ENCODE results near the gene TALDO1. TPM values are rescaled to one million over a fixed set of nuclear protein-coding genes. Genes with fewer than 3 reads are reported as not detected.
A peak's percentile ranks its signal among the peaks of the same experiment; 100 is the strongest.

The TALDO1 gene
- polyA plus RNA-seq, 6 donors from 2014 or later, result 156 to 201 (median 164) TPM

GRCh38 chr11:793556-793955, 46.3 kb downstream of the TALDO1 start:
- Mint-ChIP-seq H3K27ac (peak overlapping the region in 1 of 6 donors; percentile 47), H3K9me3 (no peaks in the 10 kb centered on the region), H3K4me3 (peak overlapping the region in 6 of 8 donors; percentile 29 to 64 (median 57)), H3K36me3 (no peaks in the 10 kb centered on the region), H3K27me3 (no peaks in the 10 kb centered on the region), H3K4me1 (peaks cover 8 to 17% (median 13%) of the 10 kb centered on the region in 3 donors)
- ATAC-seq (ENCODE audit: low read depth in 2 of 2) (no peak), DNase-seq (no peak)

- ATAC-seq (ENCODE audit: low read depth in 2 of 2) (no peak), DNase-seq (no peak)
- Mint-ChIP-seq H3K9me3 (no peaks in the 10 kb centered on the region), H3K4me1 (peaks cover 8 to 17% (median 13%) of the 10 kb centered on the region in 3 donors), H3K27ac (peak overlapping the region in 1 of 6 donors; percentile 47), H3K27me3 (no peaks in the 10 kb centered on the region), H3K4me3 (peak overlapping the region in 6 of 8 donors; percentile 5 to 70 (median 57)), H3K36me3 (no peaks in the 10 kb centered on the region)
Measured at GRCh38 chr11:794013-794765, 46.9 kb downstream of the TALDO1 start.

- Mint-ChIP-seq H3K4me1 (peaks cover 8 to 17% (median 13%) of the 10 kb centered on the region in 3 donors), H3K4me3 (peak overlapping the region; percentile 15 to 98 (median 96)), H3K27me3 (no peaks in the 10 kb centered on the region), H3K9me3 (no peaks in the 10 kb centered on the region), H3K36me3 (no peaks in the 10 kb centered on the region), H3K27ac (peak overlapping the region in 1 of 6 donors; percentile 30)
- no peak for ATAC-seq (ENCODE audit: low read depth in 2 of 2)
- no peak for DNase-seq
Measured at GRCh38 chr11:794766-795633, 47.7 kb downstream of the TALDO1 start.

- H3K4me3 Mint-ChIP-seq, result peak overlapping the region; percentile 86 to 98 (median 96)
- no peaks in the 10 kb centered on the region for H3K27me3 Mint-ChIP-seq
- DNase-seq (peak; percentile 76), ATAC-seq (ENCODE audit: low read depth in 2 of 2) (peak; percentile 46 to 52)
- no peaks in the 10 kb centered on the region for H3K9me3 Mint-ChIP-seq
- peaks cover 8 to 17% (median 13%) of the 10 kb centered on the region in 3 donors for H3K4me1 Mint-ChIP-seq
- peak overlapping the region; percentile 76 to 98 (median 94) for H3K27ac Mint-ChIP-seq
- H3K36me3 Mint-ChIP-seq, result no peaks in the 10 kb centered on the region
Measured at GRCh38 chr11:795634-796564, 48.6 kb downstream of the TALDO1 start.

- H3K9me3 Mint-ChIP-seq, result no peaks in the 10 kb centered on the region
- peak overlapping the region; percentile 84 to 98 (median 94) for H3K27ac Mint-ChIP-seq
- H3K36me3 Mint-ChIP-seq, result no peaks in the 10 kb centered on the region
- DNase-seq, result no peak
- peak overlapping the region; percentile 86 to 98 (median 96) for H3K4me3 Mint-ChIP-seq
- H3K27me3 Mint-ChIP-seq, result no peaks in the 10 kb centered on the region
- peaks cover 8 to 17% (median 13%) of the 10 kb centered on the region in 3 donors for H3K4me1 Mint-ChIP-seq
- ATAC-seq (ENCODE audit: low read depth in 2 of 2), result no peak
Measured at GRCh38 chr11:796565-797295, 49.5 kb downstream of the TALDO1 start.

- Mint-ChIP-seq H3K4me3 (peak overlapping the region; percentile 86 to 98 (median 96)), H3K36me3 (no peaks in the 10 kb centered on the region), H3K4me1 (peaks cover 8 to 17% (median 13%) of the 10 kb centered on the region in 3 donors), H3K27me3 (no peaks in the 10 kb centered on the region), H3K9me3 (no peaks in the 10 kb centered on the region), H3K27ac (peak overlapping the region; percentile 84 to 98 (median 94))
- ATAC-seq (ENCODE audit: low read depth in 2 of 2), result peak; percentile 58 to 62
- DNase-seq, result peak; percentile 79
Measured at GRCh38 chr11:797296-798092, 50.2 kb downstream of the TALDO1 start.

GRCh38 chr11:798093-798713, 50.9 kb downstream of the TALDO1 start, which contains the start of gene SLC25A22:
Gene SLC25A22 (minus strand): TSS chr11:798281. CDS start chr11:795006, 3,275 bp downstream.
- DNase-seq, result peak; percentile 92
- Mint-ChIP-seq H3K27me3 (no peaks in the 10 kb centered on the region), H3K4me1 (peaks cover 8 to 17% (median 13%) of the 10 kb centered on the region in 3 donors), H3K4me3 (peak within 1 kb of the TSS; percentile 86 to 98 (median 96)), H3K27ac (peak within 1 kb of the TSS; percentile 84 to 98 (median 94)), H3K9me3 (no peaks in the 10 kb centered on the region), H3K36me3 (no peaks in the 10 kb centered on the region)
- peak; percentile 56 to 67 for ATAC-seq (ENCODE audit: low read depth in 2 of 2)

GRCh38 chr11:799641-800316, 52.5 kb downstream of the TALDO1 start:
- peak overlapping the region in 2 of 8 donors; percentile 12 to 96 for H3K4me3 Mint-ChIP-seq
- no peaks in the 10 kb centered on the region for H3K36me3 Mint-ChIP-seq
- ATAC-seq (ENCODE audit: low read depth in 2 of 2), result no peak
- no peaks in the 10 kb centered on the region for H3K9me3 Mint-ChIP-seq
- no peak overlapping the region for H3K27ac Mint-ChIP-seq
- H3K4me1 Mint-ChIP-seq, result peaks cover 13 to 19% (median 16%) of the 10 kb centered on the region in 3 donors
- DNase-seq, result no peak
- H3K27me3 Mint-ChIP-seq, result no peaks in the 10 kb centered on the region

GRCh38 chr11:800473-800872, 53.2 kb downstream of the TALDO1 start:
- H3K4me1 Mint-ChIP-seq, result peaks cover 13 to 18% (median 16%) of the 10 kb centered on the region in 3 donors
- no peak overlapping the region for H3K27ac Mint-ChIP-seq
- ATAC-seq (ENCODE audit: low read depth in 2 of 2) (no peak), DNase-seq (no peak)
- no peaks in the 10 kb centered on the region for H3K27me3 Mint-ChIP-seq
- H3K4me3 Mint-ChIP-seq, result peak overlapping the region in 2 of 8 donors; percentile 12 to 96
- no peaks in the 10 kb centered on the region for H3K9me3 Mint-ChIP-seq
- no peaks in the 10 kb centered on the region for H3K36me3 Mint-ChIP-seq

GRCh38 chr11:801097-801780, 54.0 kb downstream of the TALDO1 start:
- H3K36me3 Mint-ChIP-seq, result no peaks in the 10 kb centered on the region
- DNase-seq (no peak), ATAC-seq (ENCODE audit: low read depth in 2 of 2) (no peak)
- no peaks in the 10 kb centered on the region for H3K27me3 Mint-ChIP-seq
- H3K4me3 Mint-ChIP-seq, result peak overlapping the region in 1 of 8 donors; percentile 22
- H3K27ac Mint-ChIP-seq, result no peak overlapping the region
- no peaks in the 10 kb centered on the region for H3K9me3 Mint-ChIP-seq
- H3K4me1 Mint-ChIP-seq, result peaks cover 9 to 16% (median 12%) of the 10 kb centered on the region in 3 donors
